ENCODE measurements around the gene E2F4. TPM values are rescaled to one million over a fixed set of nuclear protein-coding genes. Genes with fewer than 3 reads are reported as not detected.

E2F4 gene
- total RNA-seq, 4 donors from 2014 or later: 84.9 to 156 (median 107) TPM

GRCh38 chr16:67183627-67184452 lies 8.1 kb upstream of the E2F4 start, which contains the start of gene MATCAP1:
MATCAP1 (minus strand) TSS chr16:67183963; CDS start chr16:67180610, 3,353 bp downstream.
- peak; percentile 91 for ATAC-seq (ENCODE audit: low FRiP score)
- TF ChIP-seq, protein P1, sequence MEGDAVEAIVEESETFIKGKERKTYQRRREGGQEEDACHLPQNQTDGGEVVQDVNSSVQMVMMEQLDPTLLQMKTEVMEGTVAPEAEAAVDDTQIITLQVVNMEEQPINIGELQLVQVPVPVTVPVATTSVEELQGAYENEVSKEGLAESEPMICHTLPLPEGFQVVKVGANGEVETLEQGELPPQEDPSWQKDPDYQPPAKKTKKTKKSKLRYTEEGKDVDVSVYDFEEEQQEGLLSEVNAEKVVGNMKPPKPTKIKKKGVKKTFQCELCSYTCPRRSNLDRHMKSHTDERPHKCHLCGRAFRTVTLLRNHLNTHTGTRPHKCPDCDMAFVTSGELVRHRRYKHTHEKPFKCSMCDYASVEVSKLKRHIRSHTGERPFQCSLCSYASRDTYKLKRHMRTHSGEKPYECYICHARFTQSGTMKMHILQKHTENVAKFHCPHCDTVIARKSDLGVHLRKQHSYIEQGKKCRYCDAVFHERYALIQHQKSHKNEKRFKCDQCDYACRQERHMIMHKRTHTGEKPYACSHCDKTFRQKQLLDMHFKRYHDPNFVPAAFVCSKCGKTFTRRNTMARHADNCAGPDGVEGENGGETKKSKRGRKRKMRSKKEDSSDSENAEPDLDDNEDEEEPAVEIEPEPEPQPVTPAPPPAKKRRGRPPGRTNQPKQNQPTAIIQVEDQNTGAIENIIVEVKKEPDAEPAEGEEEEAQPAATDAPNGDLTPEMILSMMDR (IDR thresholded peaks at IDR 0.05): no peak
- peak; percentile 83 for DNase-seq (ENCODE audit: low spot score)

- TF ChIP-seq, protein P1 (IDR thresholded peaks at IDR 0.05): no peak
- DNase-seq (ENCODE audit: low spot score) (no peak), ATAC-seq (ENCODE audit: low FRiP score) (no peak)
Measured at GRCh38 chr16:67184453-67184994, 7.4 kb upstream of the E2F4 start.

DNA sequence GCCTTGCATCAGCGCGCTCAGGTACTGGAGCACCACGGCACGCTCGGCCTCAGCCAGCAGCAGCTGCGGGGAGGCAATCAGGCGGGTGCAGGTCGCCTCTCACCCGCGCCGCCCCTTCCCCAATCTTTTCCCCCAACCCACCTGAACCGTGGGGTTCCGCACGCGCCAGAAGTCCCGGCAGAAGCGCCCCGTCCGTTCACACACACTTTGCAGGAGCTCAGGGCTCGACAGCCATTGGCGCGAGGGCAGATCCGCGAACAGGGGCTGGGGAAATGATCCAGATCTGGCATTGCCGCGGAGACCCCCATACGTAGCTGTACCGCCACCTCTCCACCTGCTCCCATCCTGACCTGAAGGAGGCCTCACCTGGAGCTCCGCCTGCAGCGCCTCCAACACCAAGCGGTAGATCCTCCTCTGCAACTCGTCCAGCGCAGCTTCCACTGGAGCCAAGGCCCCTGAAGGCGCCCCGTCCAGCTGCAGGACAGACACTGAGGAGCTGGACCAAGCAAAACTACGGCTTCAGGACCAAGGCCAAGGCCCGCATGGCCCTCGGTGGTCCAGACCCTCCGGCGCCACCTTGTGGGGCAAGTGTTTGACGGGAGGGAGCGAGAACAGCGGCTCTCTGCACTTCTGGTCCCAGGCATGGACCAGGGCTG lies 6.8 kb upstream of the E2F4 start:
- TF ChIP-seq, protein P1 (IDR thresholded peaks at IDR 0.05): peak in 1 of 3 donors; percentile 54
- DNase-seq (ENCODE audit: low spot score) (peak; percentile 92), ATAC-seq (ENCODE audit: low FRiP score) (peak; percentile 47)

DNA sequence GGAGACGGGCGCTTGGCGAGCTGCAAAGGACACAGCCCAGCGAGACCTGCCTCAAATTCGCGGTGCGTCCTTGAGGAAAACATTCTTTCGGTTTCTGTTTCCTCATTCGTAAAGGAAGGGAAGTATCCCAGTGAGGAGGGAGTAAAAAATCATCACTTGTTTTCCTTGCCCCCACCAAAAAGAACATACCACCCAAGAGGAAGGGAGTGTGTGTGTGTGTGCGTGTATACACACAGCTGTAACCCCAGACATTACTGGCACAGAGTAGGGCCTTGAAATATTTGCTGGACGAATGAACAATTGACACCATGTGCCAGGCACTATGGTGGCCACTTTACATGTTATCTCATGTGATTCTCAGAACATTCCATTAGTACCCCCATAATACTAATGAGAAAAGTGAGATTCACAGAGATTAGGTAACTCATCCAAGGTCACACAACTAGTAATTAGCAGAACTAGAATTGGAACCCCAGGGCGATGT lies 6.3 kb upstream of the E2F4 start:
- TF ChIP-seq, protein P1 (IDR thresholded peaks at IDR 0.05): no peak
- DNase-seq (ENCODE audit: low spot score) (no peak), ATAC-seq (ENCODE audit: low FRiP score) (no peak)

DNA sequence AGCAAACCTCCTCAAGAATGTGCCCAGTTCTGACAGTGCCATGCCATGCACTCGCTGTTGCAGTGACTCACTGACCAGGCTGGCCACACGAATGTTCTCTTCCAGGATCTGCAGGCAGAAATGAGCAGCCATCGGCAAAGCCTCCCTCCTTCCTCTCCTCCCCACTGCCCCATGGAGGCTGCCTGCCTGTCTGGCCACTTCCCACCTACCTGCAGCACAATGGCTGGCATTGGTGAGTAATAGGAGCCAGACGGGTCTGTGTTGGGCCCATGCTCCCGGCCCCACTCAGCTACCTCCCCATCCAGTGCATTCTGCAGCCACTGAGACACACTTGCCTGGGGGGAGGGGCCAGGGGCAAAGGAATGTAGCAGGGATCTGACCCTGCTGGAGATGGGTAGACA lies 5.4 kb upstream of the E2F4 start:
- ATAC-seq (ENCODE audit: low FRiP score) (no peak), DNase-seq (ENCODE audit: low spot score) (no peak)
- TF ChIP-seq, protein P1 (IDR thresholded peaks at IDR 0.05): no peak

DNA sequence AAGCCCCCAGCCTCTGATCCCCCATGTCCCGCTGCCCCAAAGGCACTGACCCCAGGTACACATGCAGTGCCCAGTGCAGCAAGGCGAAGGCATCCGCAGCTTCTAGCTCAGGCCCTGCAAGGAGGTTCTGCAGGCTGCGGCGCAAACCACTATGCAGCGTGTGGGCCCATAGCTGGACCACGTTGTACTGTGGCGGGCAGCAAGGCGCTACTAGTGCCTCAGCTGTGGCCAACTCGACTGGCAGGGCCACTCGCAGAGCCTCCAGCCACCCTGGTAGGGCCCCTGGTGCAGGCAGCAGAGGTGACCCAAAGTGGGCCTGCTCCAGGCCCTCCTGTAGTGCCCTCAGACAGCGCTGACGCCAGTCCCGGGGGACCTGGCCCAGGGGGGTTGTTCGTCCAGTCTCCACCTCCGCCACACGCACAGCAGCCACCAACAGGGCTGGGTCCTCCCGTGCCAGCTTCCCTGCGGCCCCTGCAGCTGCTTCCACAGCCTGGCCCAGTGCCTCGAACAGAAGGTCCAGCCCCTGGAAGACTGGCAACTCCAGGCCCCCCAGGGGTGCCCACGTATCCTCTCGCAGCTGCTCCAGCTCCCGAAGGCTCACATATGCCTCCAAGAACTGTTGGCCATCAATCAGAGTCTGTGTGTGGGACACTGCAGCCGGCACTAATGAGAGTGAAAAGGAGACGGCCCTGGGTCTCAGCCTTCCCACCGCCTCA lies 4.6 kb upstream of the E2F4 start:
- DNase-seq (ENCODE audit: low spot score) (no peak), ATAC-seq (ENCODE audit: low FRiP score) (no peak)
- TF ChIP-seq, protein P1 (IDR thresholded peaks at IDR 0.05): no peak

All from omental fat pad (tissue), 4 donors.